ENCODE measurements around the gene PNPLA1. TPM values are rescaled to one million over a fixed set of nuclear protein-coding genes. Genes with fewer than 3 reads are reported as not detected.

The PNPLA1 gene
- total and polyA plus RNA-seq, 2 donors (not counting 1 experiment from before 2014, with no cell fraction given), result 0.02 TPM; not detected in 1

- H3K9ac ChIP-seq (ENCODE audit: insufficient read depth, low read length), result no peak overlapping the region
- DNase-seq (ENCODE audit: low read depth in 2 of 2), result no peak
- H3K27ac ChIP-seq (ENCODE audit: insufficient read depth, low read length), result no peak overlapping the region
- H3K4me1 ChIP-seq (ENCODE audit: control insufficient read depth, extremely low read depth, insufficient read depth, low read length), result no peaks in the 10 kb centered on the region
- no peaks in the 10 kb centered on the region for H3K79me2 ChIP-seq (ENCODE audit: control insufficient read depth, insufficient read depth, low read length)
- TF ChIP-seq EZH2 (IDR thresholded peaks at IDR 0.05; ENCODE audit: low read length, missing control alignments) (no peak), CTCF (conservative IDR thresholded peaks at IDR 0.05 in 1 of 2, IDR thresholded peaks at IDR 0.05 in 1 of 2; ENCODE audit: low read depth in 1 of 2, low read length in 2 of 2) (no peak)
- H4K20me1 ChIP-seq (ENCODE audit: control insufficient read depth, extremely low read depth, insufficient read depth, low read length), result no peaks in the 10 kb centered on the region
- no peak overlapping the region for H3K4me2 ChIP-seq (ENCODE audit: extremely low read depth, insufficient read depth, low read length)
- no peak overlapping the region for H3K4me3 ChIP-seq (replicated peaks in 1 of 4; ENCODE audit: control extremely low read depth in 1 of 4, insufficient read depth in 1 of 4, low read depth in 3 of 4, low read length in 4 of 4)
- peaks cover 2% of the 10 kb centered on the region for H3K36me3 ChIP-seq (ENCODE audit: control insufficient read depth, insufficient read depth, low read length)
- no peaks in the 10 kb centered on the region for H3K9me3 ChIP-seq (ENCODE audit: control insufficient read depth, insufficient read depth, low read depth, low read length)
- no peaks in the 10 kb centered on the region for H3K27me3 ChIP-seq (ENCODE audit: control insufficient read depth, insufficient read depth, low read length)
- no peak overlapping the region for H2AFZ ChIP-seq (ENCODE audit: low read length)
These were observed 34.0 kb upstream of the PNPLA1 start for GRCh38 chr6:36235862-36236261.

GRCh38 chr6:36239774-36240173, 30.1 kb upstream of the PNPLA1 start:
- no peaks in the 10 kb centered on the region for H3K9me3 ChIP-seq (ENCODE audit: control insufficient read depth, insufficient read depth, low read depth, low read length)
- no peak overlapping the region for H3K4me3 ChIP-seq (replicated peaks in 1 of 4; ENCODE audit: control extremely low read depth in 1 of 4, insufficient read depth in 1 of 4, low read depth in 3 of 4, low read length in 4 of 4)
- DNase-seq (ENCODE audit: low read depth in 2 of 2), result no peak
- H3K27me3 ChIP-seq (ENCODE audit: control insufficient read depth, insufficient read depth, low read length), result no peaks in the 10 kb centered on the region
- no peaks in the 10 kb centered on the region for H4K20me1 ChIP-seq (ENCODE audit: control insufficient read depth, extremely low read depth, insufficient read depth, low read length)
- no peaks in the 10 kb centered on the region for H3K4me1 ChIP-seq (ENCODE audit: control insufficient read depth, extremely low read depth, insufficient read depth, low read length)
- no peak overlapping the region for H3K27ac ChIP-seq (ENCODE audit: insufficient read depth, low read length)
- H3K9ac ChIP-seq (ENCODE audit: insufficient read depth, low read length), result no peak overlapping the region
- no peak overlapping the region for H2AFZ ChIP-seq (ENCODE audit: low read length)
- H3K4me2 ChIP-seq (ENCODE audit: extremely low read depth, insufficient read depth, low read length), result no peak overlapping the region
- TF ChIP-seq EZH2 (IDR thresholded peaks at IDR 0.05; ENCODE audit: low read length, missing control alignments) (no peak), CTCF (conservative IDR thresholded peaks at IDR 0.05 in 1 of 2, IDR thresholded peaks at IDR 0.05 in 1 of 2; ENCODE audit: low read depth in 1 of 2, low read length in 2 of 2) (no peak)
- H3K36me3 ChIP-seq (ENCODE audit: control insufficient read depth, insufficient read depth, low read length), result no peaks in the 10 kb centered on the region
- no peaks in the 10 kb centered on the region for H3K79me2 ChIP-seq (ENCODE audit: control insufficient read depth, insufficient read depth, low read length)

GRCh38 chr6:36241728-36242127, 28.1 kb upstream of the PNPLA1 start:
- no peak overlapping the region for H3K4me2 ChIP-seq (ENCODE audit: extremely low read depth, insufficient read depth, low read length)
- no peaks in the 10 kb centered on the region for H4K20me1 ChIP-seq (ENCODE audit: control insufficient read depth, extremely low read depth, insufficient read depth, low read length)
- no peaks in the 10 kb centered on the region for H3K36me3 ChIP-seq (ENCODE audit: control insufficient read depth, insufficient read depth, low read length)
- TF ChIP-seq EZH2 (IDR thresholded peaks at IDR 0.05; ENCODE audit: low read length, missing control alignments), result no peak
- TF ChIP-seq CTCF (conservative IDR thresholded peaks at IDR 0.05 in 1 of 2, IDR thresholded peaks at IDR 0.05 in 1 of 2; ENCODE audit: low read depth in 1 of 2, low read length in 2 of 2), result no peak
- peak; percentile 6 to 21 for DNase-seq (ENCODE audit: low read depth in 2 of 2)
- H3K9me3 ChIP-seq (ENCODE audit: control insufficient read depth, insufficient read depth, low read depth, low read length), result no peaks in the 10 kb centered on the region
- H3K27ac ChIP-seq (ENCODE audit: insufficient read depth, low read length), result no peak overlapping the region
- H3K9ac ChIP-seq (ENCODE audit: insufficient read depth, low read length), result no peak overlapping the region
- no peak overlapping the region for H3K4me3 ChIP-seq (replicated peaks in 1 of 4; ENCODE audit: control extremely low read depth in 1 of 4, insufficient read depth in 1 of 4, low read depth in 3 of 4, low read length in 4 of 4)
- H2AFZ ChIP-seq (ENCODE audit: low read length), result no peak overlapping the region
- no peaks in the 10 kb centered on the region for H3K4me1 ChIP-seq (ENCODE audit: control insufficient read depth, extremely low read depth, insufficient read depth, low read length)
- no peaks in the 10 kb centered on the region for H3K27me3 ChIP-seq (ENCODE audit: control insufficient read depth, insufficient read depth, low read length)
- H3K79me2 ChIP-seq (ENCODE audit: control insufficient read depth, insufficient read depth, low read length), result no peaks in the 10 kb centered on the region

All from fibroblast of lung (primary cell).